LNCaP clone FGC (cell line): ENCODE measurements around the gene TMEM185B.

Experiments
- DNase-seq: peaks from one replicate; pipeline ENCODE4 v3.0.0-alpha.2; 2011; ENCODE audit warnings: low read depth
- H3K4me3 ChIP-seq: 2 replicates; pipeline ENCODE4 v1.5.1; 2011; ENCODE audit warnings: mild to moderate bottlenecking, low read depth, low read length, control low read depth
- TF ChIP-seq, protein P1 (sequence below): IDR thresholded peaks from 2 replicates; pipeline ENCODE4 v1.5.1; 2012; ENCODE audit warnings: mild to moderate bottlenecking; ENCODE audit not compliant: control insufficient read depth, insufficient read depth; ENCODE audit errors: extremely low read depth

TMEM185B gene

GRCh38 chr2:120244656-120245519 lies 21.7 kb upstream of the TMEM185B start:
- no peak overlapping the region for H3K4me3 ChIP-seq
- TF ChIP-seq, protein P1, sequence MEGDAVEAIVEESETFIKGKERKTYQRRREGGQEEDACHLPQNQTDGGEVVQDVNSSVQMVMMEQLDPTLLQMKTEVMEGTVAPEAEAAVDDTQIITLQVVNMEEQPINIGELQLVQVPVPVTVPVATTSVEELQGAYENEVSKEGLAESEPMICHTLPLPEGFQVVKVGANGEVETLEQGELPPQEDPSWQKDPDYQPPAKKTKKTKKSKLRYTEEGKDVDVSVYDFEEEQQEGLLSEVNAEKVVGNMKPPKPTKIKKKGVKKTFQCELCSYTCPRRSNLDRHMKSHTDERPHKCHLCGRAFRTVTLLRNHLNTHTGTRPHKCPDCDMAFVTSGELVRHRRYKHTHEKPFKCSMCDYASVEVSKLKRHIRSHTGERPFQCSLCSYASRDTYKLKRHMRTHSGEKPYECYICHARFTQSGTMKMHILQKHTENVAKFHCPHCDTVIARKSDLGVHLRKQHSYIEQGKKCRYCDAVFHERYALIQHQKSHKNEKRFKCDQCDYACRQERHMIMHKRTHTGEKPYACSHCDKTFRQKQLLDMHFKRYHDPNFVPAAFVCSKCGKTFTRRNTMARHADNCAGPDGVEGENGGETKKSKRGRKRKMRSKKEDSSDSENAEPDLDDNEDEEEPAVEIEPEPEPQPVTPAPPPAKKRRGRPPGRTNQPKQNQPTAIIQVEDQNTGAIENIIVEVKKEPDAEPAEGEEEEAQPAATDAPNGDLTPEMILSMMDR = no peak
- DNase-seq = no peak

- TF ChIP-seq, protein P1 = no peak
- no peak for DNase-seq
- no peak overlapping the region for H3K4me3 ChIP-seq
These were observed 20.8 kb upstream of the TMEM185B start for GRCh38 chr2:120243875-120244553.

GRCh38 chr2:120243211-120243610 lies 20.0 kb upstream of the TMEM185B start:
- no peak overlapping the region for H3K4me3 ChIP-seq
- TF ChIP-seq, protein P1 = no peak
- DNase-seq = no peak

- DNase-seq = no peak
- TF ChIP-seq, protein P1 = no peak
- H3K4me3 ChIP-seq = no peak overlapping the region
These were observed 18.5 kb upstream of the TMEM185B start for GRCh38 chr2:120241684-120242083.

DNA sequence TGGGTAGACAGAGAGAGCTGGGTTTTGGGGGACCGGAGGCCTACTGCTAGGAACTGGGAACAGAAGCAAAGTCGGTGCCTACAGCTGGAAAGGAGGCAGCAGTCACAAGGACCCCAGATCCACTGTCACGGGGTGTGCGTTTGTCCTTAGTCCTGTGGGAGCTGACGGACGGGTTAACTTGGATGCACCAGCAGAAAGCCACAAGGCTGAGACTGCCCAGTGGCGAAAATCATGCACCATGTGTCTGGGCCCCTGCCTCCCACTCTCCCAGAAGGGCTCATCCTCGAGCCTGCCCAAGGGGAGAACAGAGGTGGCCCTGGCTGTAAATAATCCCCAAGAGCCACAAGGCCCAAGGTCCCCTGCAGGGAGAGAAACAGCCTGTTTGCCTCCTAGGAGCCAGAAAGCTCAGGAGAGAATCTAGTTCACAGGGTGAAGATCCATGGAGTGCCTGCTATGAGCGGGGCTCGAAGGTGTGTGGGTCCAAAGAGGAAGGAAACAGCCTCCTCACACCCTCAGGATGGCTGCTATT lies 17.8 kb upstream of the TMEM185B start:
- H3K4me3 ChIP-seq = no peak overlapping the region
- TF ChIP-seq, protein P1 = no peak
- no peak for DNase-seq

GRCh38 chr2:120239488-120240287 lies 16.5 kb upstream of the TMEM185B start:
- H3K4me3 ChIP-seq = no peak overlapping the region
- TF ChIP-seq, protein P1 = no peak
- no peak for DNase-seq
